ENCODE measurements around the gene LAMB4.

LAMB4 gene

DNA sequence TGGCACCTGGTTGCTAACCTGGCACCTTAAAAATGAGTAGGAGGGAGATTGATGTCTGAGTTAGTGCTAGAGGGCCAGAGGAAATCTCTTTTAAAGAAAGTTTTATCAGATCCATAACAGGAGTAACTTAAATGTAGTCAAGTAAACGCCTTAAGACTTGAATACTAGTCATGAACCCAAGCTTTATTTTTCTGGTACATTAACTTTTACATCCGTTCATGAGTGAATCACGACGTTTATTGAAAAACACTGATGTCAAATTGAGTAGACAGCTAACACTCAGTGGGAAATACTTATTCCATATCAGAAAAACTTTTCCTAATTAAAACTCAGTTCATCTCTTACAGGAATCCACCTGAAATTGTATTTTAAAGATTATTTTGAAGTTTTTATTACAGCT, 120.3 kb downstream of the LAMB4 start:
- no peak for DNase-seq

DNA sequence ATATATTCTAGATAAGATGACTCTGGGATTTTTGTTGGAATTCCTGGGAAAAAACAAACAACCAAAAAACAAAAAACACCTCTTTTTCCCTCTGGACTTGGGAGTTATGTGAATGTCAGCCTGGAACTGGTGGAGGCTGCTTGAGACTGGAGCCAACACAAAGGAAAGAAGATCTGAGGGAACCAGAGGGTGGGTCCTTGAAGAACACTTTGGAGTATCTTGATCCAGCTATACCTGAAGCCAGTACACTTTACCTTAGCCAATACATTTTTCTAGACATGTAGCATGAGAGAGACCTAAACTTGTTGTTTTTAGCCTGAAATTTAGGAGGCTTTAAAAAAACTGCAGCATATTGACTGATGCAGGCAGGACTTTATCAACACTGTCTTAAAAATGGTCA, 121.3 kb downstream of the LAMB4 start:
- DNase-seq: no peak

DNA sequence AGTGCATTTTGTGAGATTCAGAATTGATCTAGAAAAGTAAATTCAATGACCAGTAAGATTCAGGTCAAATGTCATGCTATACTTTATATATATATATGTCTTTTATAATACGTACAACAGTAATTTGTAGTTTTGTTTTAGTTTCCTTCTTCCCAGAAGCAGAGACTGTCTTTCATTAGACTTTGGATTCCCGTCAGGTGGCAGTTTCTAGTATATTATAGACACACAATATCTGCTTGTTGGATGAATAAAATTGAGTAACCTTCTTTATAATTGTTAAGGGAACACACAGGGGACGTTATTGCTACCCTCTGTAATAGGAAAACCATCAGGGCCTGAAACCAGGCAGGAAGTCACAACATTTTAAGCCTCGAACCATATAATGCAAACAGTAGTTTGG, 121.9 kb downstream of the LAMB4 start:
- no peak for DNase-seq

DNA sequence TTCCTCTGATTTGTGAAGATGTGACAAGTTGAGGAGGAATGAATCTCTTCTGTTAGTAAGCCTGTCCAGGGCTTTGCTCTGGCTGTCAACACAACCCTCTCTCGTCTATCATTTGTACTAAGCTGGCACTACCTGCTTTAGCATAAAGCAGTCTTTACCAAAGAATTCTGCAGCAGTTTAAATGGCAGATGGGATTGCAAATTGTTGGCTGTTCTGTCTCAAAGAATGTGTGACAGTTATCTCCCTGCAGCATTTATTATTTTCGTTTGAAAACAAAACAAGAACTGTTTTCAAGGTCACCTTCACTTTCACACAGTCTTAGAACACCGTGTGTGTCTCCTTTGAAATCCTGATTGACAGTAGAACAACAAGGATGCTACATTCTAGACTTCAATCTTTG, 122.4 kb downstream of the LAMB4 start:
- DNase-seq: no peak

DNA sequence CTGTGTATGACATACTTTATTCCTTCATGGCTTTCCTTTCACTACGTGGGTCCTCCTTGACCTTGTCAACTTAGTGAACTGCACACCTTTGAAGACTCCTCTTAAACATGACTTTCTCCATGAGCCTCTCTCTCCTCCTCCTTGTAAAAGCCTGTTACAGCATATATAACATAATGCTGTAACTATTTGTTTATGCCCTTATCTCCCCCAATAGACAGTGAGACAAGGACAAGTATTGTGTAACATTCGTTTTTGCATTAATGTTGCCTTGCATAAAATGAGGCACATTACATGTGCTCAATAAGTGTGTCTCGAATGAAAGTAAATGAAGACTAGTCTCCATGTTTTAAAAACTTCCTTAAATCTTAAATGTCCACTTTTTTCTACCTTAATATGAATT, 122.9 kb downstream of the LAMB4 start:
- DNase-seq: no peak

DNA sequence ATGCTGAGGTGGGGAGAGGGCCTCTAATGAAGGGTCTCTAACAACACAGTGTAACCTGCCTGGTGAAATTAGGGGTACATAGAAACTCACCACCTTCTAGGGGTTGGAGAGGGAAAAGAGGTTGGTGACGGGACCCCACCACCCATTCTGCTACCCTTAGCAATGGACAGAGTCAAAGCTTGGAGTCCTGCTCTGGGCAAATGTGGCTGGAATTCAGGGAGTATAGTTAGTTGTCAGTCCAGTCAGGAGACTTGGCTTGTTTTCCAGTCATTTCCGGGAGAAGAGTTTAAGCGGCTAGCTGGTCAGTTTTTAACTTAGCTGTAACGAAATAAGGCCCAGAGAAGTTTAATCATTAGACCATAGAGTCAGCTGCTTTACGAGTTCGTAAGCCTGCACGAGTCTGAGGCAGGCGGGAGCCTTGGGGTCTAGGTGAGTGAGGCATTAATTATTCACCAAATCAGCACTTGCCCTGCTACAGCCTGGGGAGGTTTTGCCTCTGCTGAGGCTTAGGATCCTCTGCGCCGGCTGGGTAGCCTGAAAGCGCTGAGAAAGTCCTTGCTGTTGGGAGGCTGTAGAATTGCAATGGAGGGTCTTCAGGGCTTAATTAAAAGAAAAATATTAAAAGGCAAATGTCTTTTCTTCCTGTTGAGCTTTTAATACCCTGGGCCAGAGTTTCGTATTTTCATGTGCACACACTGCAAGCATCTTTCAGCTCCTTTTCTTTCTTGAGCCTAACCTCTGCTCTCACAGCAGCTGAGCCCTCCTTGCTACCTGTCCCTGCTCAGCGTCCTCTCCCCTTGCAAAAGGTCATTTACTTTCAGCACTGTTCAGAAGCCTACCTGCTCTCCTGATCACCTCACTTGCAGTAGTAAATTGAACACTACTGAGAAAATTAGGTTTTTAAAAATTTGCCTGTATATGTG, 125.7 kb downstream of the LAMB4 start:
- no peak for DNase-seq

DNA sequence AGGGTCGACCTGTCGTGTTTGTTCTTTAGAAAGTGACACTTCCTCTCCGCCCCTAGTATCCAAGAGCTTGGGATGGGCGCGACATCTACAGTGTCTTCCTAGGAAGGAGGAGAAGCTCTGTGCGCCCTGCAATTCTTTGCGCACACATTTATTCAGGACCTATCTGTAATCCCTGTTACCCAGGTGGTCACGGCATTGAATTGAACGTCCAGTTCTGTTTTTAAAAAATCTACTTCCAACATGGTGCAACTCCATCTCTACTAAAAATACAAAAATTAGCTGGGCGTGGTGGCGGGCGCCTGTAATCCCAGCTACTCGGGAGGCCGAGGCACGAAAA, 126.6 kb downstream of the LAMB4 start:
- DNase-seq: no peak

DNA sequence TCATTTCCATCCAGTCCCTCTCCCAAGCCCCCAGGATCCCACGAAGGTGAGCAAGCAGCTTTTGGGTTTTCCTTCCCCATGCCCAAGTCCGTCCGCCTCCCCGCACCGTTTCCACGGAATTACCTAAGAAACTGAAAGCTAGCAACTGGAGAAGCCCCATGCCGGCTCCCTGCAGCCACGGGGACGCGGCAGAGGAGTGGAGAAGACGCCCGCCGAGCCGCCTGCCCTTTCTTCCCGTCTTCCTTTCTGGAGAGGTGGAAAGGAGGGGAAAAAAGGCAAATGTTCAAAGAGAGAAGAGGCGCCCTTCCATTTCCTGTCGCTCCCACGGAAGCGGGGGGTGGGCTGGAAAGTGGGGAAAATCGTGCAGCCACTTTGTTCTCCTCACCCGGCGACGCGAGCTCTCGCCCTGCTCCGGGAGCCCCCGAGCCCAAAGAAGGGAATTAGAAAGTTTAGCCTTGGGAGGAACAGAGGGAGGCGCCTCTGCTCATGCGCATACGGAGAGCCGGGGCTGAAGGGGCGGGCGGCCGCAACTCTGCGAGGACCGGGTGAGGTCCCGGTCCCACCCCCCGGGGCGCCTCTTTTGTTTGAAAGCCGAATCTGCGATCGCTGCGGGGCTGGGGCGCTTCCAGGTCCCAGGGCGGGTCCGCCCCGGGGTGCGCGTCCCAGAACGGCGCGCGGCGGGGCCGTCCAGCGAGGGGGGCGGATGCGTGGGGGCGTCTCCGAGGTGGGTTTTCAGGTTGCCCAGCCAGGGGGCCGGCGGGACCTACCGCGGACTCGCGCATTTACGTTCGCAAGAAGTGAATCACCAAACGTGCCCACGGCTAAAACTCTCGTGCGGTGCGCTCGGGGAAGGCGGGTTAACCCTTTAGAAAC, 127.2 kb downstream of the LAMB4 start, which contains the start of gene LAMB1:
Gene LAMB1, minus strand, starts transcription at position 436 of the 873 bp plus-strand sequence. Its CDS starts 276 bp downstream, at position 160.
- DNase-seq: peak in 1 of 2 donors; percentile 38

DNA sequence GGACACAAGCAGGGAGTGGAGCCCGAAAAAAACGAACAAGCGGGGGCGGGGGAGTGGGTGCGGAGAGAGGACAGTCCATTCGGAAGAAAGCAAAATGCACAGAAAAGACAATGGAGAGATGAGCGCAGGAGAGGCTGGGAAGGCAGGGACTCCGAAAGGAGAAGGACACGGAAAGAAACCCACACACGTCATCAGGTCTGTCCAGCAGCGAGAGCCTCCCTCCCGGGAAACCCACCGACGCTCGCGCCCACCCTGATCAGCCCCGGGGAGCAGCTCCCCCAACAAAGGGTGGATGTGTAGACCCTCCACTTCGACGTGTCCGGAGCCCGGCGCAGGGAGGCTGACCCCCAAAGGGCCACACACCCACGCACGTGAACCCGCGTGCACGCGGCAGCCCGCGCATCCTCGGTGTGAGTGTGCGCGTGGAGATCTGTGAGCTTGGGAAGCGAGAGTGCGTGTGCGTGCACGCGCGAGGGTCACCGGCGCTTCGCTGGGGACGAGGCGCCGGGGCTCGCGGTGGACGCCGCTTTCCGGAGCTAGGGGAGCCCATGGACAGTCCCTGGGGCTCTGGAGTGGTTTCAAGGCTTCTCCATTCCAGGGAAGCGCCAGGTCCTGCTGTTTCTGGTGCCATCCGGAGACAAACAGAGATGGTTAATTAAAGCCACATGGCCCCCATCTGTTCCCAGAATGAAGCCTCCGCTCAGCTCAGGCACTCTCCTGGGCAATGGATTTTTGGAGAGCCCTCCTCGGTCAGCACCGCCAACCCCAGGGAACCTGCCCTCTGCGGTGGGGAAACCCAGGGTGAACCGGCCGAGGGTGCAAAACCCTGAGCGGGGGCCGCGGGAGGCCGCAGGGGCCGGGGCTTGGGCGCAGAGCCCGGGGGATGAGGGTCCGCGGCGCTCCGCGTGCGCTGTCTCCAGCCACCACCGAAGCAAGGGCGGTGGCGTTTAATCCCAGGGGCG, 128.1 kb downstream of the LAMB4 start:
- DNase-seq: no peak

DNA sequence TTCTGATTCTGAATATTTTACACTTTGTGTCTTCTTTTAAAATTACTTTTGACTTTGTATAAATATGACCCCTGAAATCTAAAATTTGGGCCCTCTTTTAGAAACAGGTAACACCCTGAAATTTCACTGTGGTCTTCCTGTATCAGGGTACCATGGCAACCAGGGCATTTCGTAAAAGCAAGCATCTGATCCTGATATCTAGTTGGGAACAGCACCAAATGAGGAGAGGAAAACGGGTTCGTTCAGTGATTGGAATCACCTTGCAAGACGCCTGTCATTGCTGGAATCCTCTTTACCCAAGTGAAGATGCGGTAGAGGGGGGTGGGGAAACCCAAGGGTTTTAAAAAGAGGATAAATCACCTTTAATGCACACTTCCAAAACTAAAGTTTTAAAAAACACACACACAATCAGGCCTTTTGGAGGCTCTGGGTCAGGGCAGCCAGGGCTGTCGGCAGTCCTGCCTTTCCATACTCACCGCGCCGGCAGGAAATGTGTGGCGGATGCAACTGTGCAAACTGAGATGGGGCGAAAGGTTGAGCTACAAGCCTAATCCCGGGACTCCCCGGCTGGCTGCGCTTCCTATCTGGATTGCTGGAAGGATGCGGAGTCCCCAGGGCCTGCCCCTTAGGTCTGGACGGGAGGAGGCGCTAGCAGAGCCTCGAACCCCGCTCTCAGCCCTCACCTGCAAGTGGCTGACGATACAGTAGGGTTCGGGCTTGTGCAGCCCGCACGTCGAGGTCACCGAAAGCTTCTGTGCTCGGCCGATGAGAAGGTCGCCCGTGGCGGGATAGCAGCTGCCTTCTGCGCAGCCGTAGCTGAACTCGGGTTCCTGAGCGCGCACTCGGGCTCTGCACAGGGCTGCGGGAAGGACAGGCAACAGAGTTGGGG, 129.0 kb downstream of the LAMB4 start:
- DNase-seq: peak in 1 of 2 donors; percentile 14

DNA sequence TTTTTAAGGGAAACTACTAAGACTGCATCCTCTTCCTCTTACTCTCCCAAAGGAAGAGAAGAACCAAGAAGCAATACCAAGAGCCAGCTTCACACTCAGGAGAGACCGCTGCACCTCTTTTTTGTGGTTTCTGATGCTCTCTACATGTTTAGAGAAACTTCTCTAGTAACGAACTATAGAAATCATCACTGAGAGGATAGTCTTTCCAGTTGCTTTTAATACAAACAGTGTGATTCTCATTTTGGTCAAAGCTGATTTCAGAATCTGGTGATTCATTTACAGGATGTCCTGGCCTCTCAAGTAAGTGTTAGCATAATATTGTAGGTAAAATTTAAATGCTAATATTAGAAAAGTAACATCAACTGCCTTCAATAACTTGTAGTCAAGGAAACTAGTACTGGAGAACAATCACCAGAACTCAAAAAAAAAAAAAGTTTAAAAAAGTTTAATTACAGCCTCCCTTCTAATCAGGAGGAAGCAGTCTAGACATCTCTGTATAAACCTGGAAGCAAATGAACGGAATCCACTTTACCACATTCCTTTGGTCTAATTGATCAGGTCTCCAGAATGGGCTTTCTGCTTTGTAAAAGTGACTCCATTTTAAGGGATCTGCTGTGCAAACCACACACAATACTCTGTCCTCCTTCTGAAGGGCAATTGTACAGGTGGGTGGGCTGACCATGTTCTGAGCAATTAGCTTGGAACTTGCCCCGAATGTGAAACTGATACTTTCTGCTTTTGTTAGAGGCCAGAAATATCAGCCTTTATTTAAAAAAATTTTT, 130.2 kb downstream of the LAMB4 start:
- no peak for DNase-seq

DNA sequence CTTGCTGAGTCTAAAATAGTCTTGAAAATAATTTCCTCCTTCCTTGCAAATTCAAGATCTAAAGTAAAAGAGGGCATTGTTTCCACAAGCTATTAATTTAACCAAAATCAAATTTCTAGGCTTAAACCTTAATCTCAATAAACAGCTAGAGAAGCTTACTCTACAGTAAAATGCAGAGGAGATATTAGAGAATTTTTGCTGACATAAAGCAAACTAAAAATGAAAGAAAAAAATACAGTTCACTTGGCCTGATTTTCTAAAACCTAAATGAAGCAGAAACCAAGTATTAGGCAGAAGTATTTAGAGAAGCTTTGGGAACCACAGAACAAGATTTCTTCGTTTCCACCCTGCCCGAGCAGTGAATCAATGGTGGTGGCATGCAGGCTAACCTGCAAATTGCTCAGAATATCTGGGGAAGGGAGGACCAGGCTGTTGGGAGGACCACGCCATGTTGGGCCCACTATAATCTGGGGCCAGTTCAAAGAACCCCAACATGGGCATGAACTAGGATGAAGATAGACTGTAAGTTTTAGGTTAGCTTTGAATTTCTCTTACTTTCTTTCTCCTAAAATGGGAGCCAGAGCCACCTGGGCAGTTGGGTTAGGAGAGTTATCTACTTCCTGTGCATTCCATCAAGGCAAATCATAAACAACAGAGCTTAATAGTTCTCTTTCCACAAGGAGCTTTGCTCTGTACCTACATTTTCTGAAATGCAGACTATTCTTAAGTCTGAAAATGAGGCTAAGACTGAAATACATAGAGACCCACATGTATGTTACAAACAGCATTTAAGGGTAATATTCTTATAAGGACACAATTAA, 131.3 kb downstream of the LAMB4 start:
- DNase-seq: no peak

DNA sequence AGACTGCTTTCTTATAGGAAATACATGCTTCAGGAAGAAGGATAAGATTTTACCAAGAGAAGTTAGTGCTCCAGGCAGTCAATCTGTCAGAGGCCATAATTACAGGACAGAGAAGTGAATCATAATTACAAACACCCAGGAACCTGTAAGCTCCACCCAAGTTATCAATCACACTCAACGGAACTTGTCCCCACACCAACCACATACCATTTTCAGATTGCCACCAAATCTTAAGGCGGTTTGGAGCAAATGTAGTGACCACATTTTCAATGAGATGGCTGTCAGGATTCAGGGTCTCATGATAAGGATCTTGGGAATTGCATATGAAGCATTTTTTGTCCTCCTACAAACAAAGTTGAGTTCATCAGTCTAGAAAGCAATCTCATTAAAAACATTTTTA, 132.0 kb downstream of the LAMB4 start:
- DNase-seq: no peak

DNA sequence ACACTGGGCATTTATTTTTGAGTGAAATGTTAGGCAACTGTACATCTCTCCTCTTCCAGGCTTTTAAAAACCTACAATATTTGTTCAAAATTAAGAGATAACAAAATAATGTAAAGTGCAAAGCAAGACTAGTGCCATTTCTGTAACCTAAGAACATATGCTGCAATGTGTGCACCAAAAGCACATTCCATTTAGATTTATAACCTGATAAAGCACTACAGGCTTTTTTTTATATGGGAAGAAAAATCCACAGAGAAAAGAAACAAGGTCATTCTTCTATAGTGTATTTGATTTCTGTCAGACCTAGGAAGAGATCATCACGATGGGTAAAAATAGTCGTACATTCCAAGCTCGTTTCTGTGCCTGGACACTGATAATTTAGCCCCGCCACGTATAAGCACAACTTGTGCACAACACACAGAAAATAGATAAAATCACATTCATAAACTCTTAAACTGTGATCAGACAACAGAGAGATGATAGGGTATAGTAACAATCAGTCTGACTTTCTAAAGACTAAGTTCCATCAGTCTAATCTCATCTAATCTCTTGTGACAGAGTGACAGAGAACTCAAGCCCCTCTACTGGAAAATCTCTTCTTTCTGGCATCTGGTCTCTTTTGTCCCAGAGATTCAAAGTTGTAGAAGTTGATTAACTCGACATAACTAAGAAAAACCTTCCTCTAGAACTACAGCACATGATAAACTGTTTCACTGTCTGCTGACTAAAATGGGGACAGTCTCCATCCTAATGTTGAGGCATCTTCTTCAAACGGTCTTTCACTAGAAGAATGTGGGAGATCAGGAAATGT, 133.9 kb downstream of the LAMB4 start:
- no peak for DNase-seq

DNA sequence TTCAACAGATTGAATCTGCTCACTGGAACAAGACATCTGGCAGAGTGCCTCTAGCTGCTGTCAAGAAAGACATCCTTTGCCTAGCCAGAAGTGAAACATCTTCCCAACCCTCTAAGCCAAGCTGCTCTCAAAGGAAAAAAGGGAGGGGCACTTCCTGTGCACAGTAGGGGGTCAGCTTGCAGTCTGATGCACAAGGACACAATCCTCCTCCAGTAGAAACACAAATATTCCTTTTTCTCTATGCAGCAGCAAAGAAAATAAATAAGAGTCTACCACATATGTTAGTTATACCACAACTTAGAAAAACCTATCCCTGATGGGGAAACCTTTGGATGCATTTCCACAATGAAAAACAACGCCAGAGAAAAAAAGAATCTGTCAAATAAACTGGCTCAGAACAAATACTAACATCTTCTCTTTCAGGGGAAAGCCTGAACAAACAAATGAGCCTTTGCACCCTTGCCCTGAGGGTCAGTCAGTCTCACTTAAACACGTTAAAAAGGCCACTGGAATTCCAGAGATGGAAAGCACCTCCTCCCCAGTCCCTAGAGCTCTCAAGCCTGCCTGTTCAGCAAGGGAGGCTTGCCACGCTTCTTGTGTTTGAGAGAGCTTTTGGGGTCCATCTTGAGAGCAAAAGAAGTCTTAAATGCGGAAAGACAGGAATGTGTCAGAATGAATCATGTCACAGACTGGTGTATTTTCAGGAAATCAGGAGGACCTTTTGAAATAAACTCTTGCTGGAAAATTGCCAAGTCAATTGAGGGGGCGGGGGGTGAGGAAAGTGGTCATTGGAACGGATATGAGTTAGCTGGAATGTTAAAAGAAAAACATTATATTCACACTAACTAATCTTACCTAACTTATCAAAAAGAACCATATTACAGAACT, 134.7 kb downstream of the LAMB4 start:
- DNase-seq: no peak

DNA sequence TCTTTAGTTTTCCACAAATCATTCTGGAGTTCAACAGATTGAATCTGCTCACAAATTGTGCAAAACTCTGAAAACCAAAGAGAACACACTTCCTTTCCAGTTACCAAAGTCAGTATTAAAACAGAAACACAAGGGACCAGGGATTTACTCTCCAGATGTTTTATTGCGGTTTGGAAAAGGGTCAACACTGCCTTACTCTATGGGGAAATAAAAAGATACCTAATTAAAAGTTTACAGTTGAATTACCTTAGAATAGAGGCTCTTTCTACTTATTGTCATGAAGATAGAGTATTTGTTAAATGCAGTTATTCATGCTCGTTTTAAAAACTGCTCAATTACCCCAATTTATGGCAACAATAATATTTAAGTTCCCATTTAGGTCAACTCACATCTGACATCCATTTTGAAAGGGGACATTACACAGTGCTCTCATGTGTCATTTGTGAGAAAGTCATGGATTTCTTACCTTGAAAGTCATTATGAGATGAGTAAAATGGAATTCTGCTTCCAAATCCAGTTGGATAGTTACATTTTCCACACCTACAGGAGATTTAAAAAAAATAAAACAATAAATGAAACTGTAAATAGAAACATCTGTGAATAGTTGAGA, 135.6 kb downstream of the LAMB4 start:
- no peak for DNase-seq

DNA sequence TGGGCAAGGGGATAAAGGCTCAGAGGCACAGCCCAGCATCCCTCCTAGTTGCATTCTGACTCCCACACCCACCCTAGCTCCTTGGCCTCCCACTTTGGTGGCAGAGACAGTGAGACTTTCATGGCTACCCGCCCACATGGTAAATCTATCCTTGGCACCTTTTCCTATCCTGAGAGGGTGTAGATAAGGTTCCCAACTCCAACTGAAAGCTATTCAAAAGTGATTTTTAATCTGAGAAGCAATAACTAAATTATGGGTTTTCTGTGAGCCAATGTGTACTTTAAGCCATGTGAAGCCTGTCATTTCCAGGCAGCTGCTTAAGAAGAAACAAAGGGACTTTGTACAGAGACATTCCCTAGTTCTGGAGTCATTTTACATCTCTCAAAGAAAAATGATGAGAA, 136.3 kb downstream of the LAMB4 start:
- no peak for DNase-seq

Measured in stimulated activated CD4-positive, alpha-beta T cell treated with anti-CD3 and anti-CD28 coated beads, Interleukin-2, amount 100 ng/mL, for 24 hours (primary cell).